K562 (cell line): ENCODE measurements around the gene OLFML2B. TPM values are rescaled to one million over a fixed set of nuclear protein-coding genes. Genes with fewer than 3 reads are reported as not detected.
A peak's percentile ranks its signal among the peaks of the same experiment; 100 is the strongest.

ENCODE experiments used
- ATAC-seq: fragments of 200-7000 bp; cut with Tn5 transposase; 3 replicates; pipeline ENCODE4 v1.9.1; 2020; ENCODE audit warnings: moderate library complexity
- BruUV-seq: library from RNA; stranded (reverse); fragments of 400-500 nt; replicated peaks from 2 replicates; lab custom pipeline; 2021; lab: Mats Ljungman, UMichigan
- CTCF ChIA-PET: fragments of 300-600 bp; formaldehyde crosslinking; extraction: SDS; loops from one replicate; lab custom pipeline; 2021; ENCODE audit warnings: low intra/inter-chr PET ratio; lab: Yijun Ruan, JAX
- POLR2A ChIA-PET: fragments of 300-600, 350-650 bp; sonication (Branson Sonifier 250); formaldehyde crosslinking; extraction: SDS; loops from one replicate; lab custom pipeline; 2021; ENCODE audit warnings: antibody characterized with exemption, inconsistent platforms; lab: Yijun Ruan, JAX
- DNase-seq, 4 experiments: peaks; one replicate each; pipeline versions ENCODE4 v3.0.0 to v3.0.0-alpha.2; 2011 to 2018; ENCODE audit warnings: low spot score in 3 of 4, mixed read lengths in 3 of 4; ENCODE audit errors: extremely low read depth in 1 of 4
- FAIRE-seq: peaks from 2 replicates; lab custom pipeline; 2011; peaks lifted over from hg19 to GRCh38; lab: Jason Lieb, UNC
- H2AFZ ChIP-seq: 2 replicates; pipeline ENCODE4 v1.6.0; 2011; ENCODE audit warnings: low read depth, low read length, control low read depth, inconsistent platforms
- H3K27ac ChIP-seq: fragments of 200-600 bp; 3 replicates; pipeline ENCODE4 v1.8.0; 2011; ENCODE audit warnings: low read depth, mild to moderate bottlenecking, control low read depth, inconsistent platforms, low read length, moderate library complexity, mixed read lengths; ENCODE audit errors: extremely low read depth
- H3K27me3 ChIP-seq, 2 experiments: fragments of 300-600 bp in 1 of 2; 2 replicates in 1 of 2; 3 replicates in 1 of 2; pipeline versions ENCODE4 v1.6.0 to v1.8.0; 2011; ENCODE audit warnings: inconsistent platforms in 2 of 2, low read length in 2 of 2, mild to moderate bottlenecking in 1 of 2, mixed read lengths in 1 of 2, moderate library complexity in 1 of 2; ENCODE audit not compliant: control insufficient read depth in 2 of 2, insufficient read depth in 2 of 2
- H3K36me3 ChIP-seq: fragments of 300-600 bp; 3 replicates; pipeline ENCODE4 v1.8.0; 2011; ENCODE audit warnings: mild to moderate bottlenecking, low read length, inconsistent platforms; ENCODE audit not compliant: control insufficient read depth, insufficient read depth
- H3K4me1 ChIP-seq, 2 experiments: fragments of 200-600 bp in 1 of 2; replicated peaks in 1 of 2; 2 replicates in 1 of 2; 3 replicates in 1 of 2; pipeline versions ENCODE4 v1.5.1 to v1.8.0; 2011; ENCODE audit warnings: inconsistent platforms in 2 of 2, low read length in 2 of 2, mild to moderate bottlenecking in 1 of 2, mixed read lengths in 1 of 2, moderate library complexity in 1 of 2; ENCODE audit not compliant: control insufficient read depth in 2 of 2, insufficient read depth in 2 of 2
- H3K4me2 ChIP-seq: 2 replicates; pipeline ENCODE4 v1.6.1; 2011; ENCODE audit warnings: low read length, control low read depth, inconsistent platforms, mixed read lengths; ENCODE audit not compliant: insufficient read depth
- H3K4me3 ChIP-seq: fragments of 200-600 bp; sonication (generic), shearing (Covaris generic); 2 replicates; pipeline ENCODE4 v1.5.1; 2016; ENCODE audit warnings: control low read depth, inconsistent platforms
- H3K79me2 ChIP-seq: fragments of 200-600 bp; 3 replicates; pipeline ENCODE4 v1.8.0; 2011; ENCODE audit warnings: low read length, inconsistent platforms; ENCODE audit not compliant: control insufficient read depth, insufficient read depth
- H3K9ac ChIP-seq, 2 experiments: 2 replicates each; pipeline versions ENCODE4 v1.6.0 to v1.6.1; 2011; ENCODE audit warnings: low read depth in 2 of 2, low read length in 2 of 2, control low read depth in 1 of 2, inconsistent platforms in 1 of 2, mild to moderate bottlenecking in 1 of 2, mixed read lengths in 1 of 2; ENCODE audit not compliant: insufficient read depth in 1 of 2
- H3K9me1 ChIP-seq: one replicate; pipeline ENCODE4 v1.6.0; 2011; ENCODE audit warnings: inconsistent platforms, mild to moderate bottlenecking, low read length, moderate library complexity; ENCODE audit not compliant: control insufficient read depth, insufficient read depth
- H3K9me3 ChIP-seq: replicated peaks from 2 replicates; pipeline ENCODE4 v1.5.1; 2011; ENCODE audit warnings: low read depth, low read length, inconsistent platforms; ENCODE audit not compliant: control insufficient read depth, insufficient read depth
- H4K20me1 ChIP-seq: replicated peaks from 2 replicates; pipeline ENCODE4 v1.6.1; 2011; ENCODE audit warnings: low read length, inconsistent platforms, mixed read lengths; ENCODE audit not compliant: control insufficient read depth, insufficient read depth
- HEY1 ChIP-seq: fragments of 250-450 bp; sonication (Bioruptor Pico); IDR thresholded peaks from 2 replicates; pipeline ENCODE4 v1.5.0; 2020; ENCODE audit warnings: mild to moderate bottlenecking, moderate library complexity, borderline replicate concordance
- MCM7 ChIP-seq, 2 experiments: fragments of 450-650 bp; IDR thresholded peaks; 2 replicates each; pipeline ENCODE4 v1.6.1; 2016 to 2018
- MXI1 ChIP-seq: IDR thresholded peaks from 2 replicates; pipeline ENCODE4 v1.6.1; 2011; ENCODE audit warnings: low read depth, mild to moderate bottlenecking, improper control_type of control experiment, low read length
- RAD21 ChIP-seq, 2 experiments: fragments of 250-450 bp in 1 of 2; fragments of 450-650 bp in 1 of 2; sonication (Bioruptor Pico) in 1 of 2; formaldehyde crosslinking in 1 of 2; IDR thresholded peaks in 1 of 2; conservative IDR thresholded peaks in 1 of 2; 2 replicates each; pipeline versions ENCODE4 v1.4.0 to v1.8.0; 2020 to 2022; ENCODE audit warnings: mild to moderate bottlenecking in 2 of 2, moderate library complexity in 1 of 2
- SP1 ChIP-seq: sonication (generic); formaldehyde crosslinking; IDR thresholded peaks from 2 replicates; pipeline ENCODE4 v1.8.1; 2022; ENCODE audit warnings: mild to moderate bottlenecking, missing genetic modification reagents
- SRSF1 ChIP-seq: fragments of 200-400 bp; formaldehyde crosslinking; IDR thresholded peaks from 2 replicates; pipeline ENCODE4 v1.6.1; 2017; ENCODE audit warnings: mild to moderate bottlenecking, low read depth, low read length, moderate library complexity
- in situ Hi-C: fragments of 300-500 bp; cut with MboI; formaldehyde crosslinking; loops from 4 replicates; pipeline ENCODE4 v1.15.0; 2018; ENCODE audit warnings: inconsistent platforms, mixed read lengths
- intact Hi-C: fragments of 100-400 bp; cut with micrococcal nuclease; formaldehyde crosslinking; loops from 2 replicates; pipeline ENCODE4 v1.14.2; 2022
- polyA plus RNA-seq, 8 experiments: library from polyadenylated mRNA; depleted of rRNA in 4 of 8; stranded (reverse) in 5 of 8; unstranded in 3 of 8; fragments of >200 nt; fragmentation: Nextera tagmentation in 2 of 8; fragmentation: Illumina TruSeq in 1 of 8; extraction: Ambion mirVana in 2 of 8; extraction: Trizol in 1 of 8; gene quantifications; 2 replicates each; pipeline versions ENCODE4 v1.2.1 to v1.2.3, GENCODE V29; 2011 to 2014; ENCODE audit warnings: inconsistent platforms in 1 of 8, missing spikeins in 1 of 8
- total RNA-seq, 7 experiments: library from RNA; depleted of rRNA in 6 of 7; stranded (reverse); fragments of >200 nt in 6 of 7; fragmentation: Illumina TruSeq in 2 of 7; extraction: Trizol in 2 of 7; gene quantifications; 2 replicates each; pipeline versions ENCODE4 v1.2.1 to v1.2.3, GENCODE V29; 2011 to 2021; ENCODE audit warnings: low replicate concordance in 1 of 7
- TF ChIP-seq, protein P1 (sequence below): fragments of 250-450 bp; sonication (Bioruptor Pico); IDR thresholded peaks from 2 replicates; pipeline ENCODE4 v1.5.0; 2021
- TF ChIP-seq, protein P2 (sequence below): fragments of 450-650 bp; formaldehyde crosslinking; IDR thresholded peaks from 2 replicates; pipeline ENCODE4 v1.4.0; 2022; ENCODE audit warnings: mild to moderate bottlenecking, moderate library complexity
- TF ChIP-seq, protein P3 (sequence below): sonication (generic); formaldehyde crosslinking; IDR thresholded peaks from 2 replicates; pipeline ENCODE4 v1.8.0; 2022; ENCODE audit warnings: mild to moderate bottlenecking, missing genetic modification reagents
- TF ChIP-seq, protein P4 (sequence below), 3 experiments: IDR thresholded peaks in 2 of 3; conservative IDR thresholded peaks in 1 of 3; 2 replicates each; pipeline ENCODE4 v1.5.1; 2011 to 2012; ENCODE audit warnings: low read length in 3 of 3, mild to moderate bottlenecking in 3 of 3, control low read depth in 2 of 3, improper control_type of control experiment in 1 of 3, inconsistent platforms in 1 of 3, low read depth in 1 of 3, mixed read lengths in 1 of 3, moderate library complexity in 1 of 3; ENCODE audit not compliant: insufficient read depth in 2 of 3
- TF ChIP-seq, protein P5 (sequence below): sonication (generic); formaldehyde crosslinking; IDR thresholded peaks from 2 replicates; pipeline ENCODE4 v1.8.1; 2023; ENCODE audit warnings: missing genetic modification reagents, mild to moderate bottlenecking, borderline replicate concordance

OLFML2B gene
- total and polyA plus RNA-seq, 9 of the 15 experiments (the other 6 are each of a cell fraction or from before 2014, with no cell fraction given): not detected

DNA sequence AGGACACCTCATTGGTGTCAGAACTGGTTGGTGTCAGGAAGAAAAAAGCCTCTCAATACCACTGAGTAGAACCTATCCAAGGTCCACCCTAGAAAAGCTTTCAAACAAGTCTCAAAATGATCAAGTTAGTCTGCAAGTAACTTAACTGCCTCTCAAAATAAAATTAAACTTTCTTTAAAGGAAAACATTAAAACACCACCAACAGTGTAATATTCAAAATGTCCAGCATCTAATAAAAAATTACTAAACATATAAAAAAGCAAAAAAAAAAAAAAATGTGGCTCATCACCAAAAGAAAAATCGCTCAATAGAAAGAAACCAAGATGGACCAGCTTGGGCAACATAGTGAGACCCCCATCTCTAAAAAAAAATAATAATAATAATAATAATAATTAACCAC is 18.7 kb upstream of the OLFML2B start (continued):
- TF ChIP-seq, protein P1, sequence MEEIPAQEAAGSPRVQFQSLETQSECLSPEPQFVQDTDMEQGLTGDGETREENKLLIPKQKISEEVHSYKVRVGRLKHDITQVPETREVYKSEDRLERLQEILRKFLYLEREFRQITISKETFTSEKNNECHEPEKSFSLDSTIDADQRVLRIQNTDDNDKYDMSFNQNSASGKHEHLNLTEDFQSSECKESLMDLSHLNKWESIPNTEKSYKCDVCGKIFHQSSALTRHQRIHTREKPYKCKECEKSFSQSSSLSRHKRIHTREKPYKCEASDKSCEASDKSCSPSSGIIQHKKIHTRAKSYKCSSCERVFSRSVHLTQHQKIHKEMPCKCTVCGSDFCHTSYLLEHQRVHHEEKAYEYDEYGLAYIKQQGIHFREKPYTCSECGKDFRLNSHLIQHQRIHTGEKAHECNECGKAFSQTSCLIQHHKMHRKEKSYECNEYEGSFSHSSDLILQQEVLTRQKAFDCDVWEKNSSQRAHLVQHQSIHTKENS (CRISPR knock-in tag): no peak
- TF ChIP-seq SP1: no peak
- TF ChIP-seq SRSF1: no peak
- TF ChIP-seq, protein P2, sequence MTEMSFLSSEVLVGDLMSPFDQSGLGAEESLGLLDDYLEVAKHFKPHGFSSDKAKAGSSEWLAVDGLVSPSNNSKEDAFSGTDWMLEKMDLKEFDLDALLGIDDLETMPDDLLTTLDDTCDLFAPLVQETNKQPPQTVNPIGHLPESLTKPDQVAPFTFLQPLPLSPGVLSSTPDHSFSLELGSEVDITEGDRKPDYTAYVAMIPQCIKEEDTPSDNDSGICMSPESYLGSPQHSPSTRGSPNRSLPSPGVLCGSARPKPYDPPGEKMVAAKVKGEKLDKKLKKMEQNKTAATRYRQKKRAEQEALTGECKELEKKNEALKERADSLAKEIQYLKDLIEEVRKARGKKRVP (CRISPR knock-in tag): no peak
- TF ChIP-seq, protein P3, sequence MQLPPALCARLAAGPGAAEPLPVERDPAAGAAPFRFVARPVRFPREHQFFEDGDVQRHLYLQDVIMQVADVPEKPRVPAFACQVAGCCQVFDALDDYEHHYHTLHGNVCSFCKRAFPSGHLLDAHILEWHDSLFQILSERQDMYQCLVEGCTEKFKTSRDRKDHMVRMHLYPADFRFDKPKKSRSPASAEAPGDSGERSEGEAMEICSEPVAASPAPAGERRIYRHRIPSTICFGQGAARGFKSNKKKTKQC (CRISPR knock-in tag): no peak
- no peak for TF ChIP-seq MXI1
- TF ChIP-seq MCM7 (IDR thresholded peaks at IDR 0.05): no peak

DNA sequence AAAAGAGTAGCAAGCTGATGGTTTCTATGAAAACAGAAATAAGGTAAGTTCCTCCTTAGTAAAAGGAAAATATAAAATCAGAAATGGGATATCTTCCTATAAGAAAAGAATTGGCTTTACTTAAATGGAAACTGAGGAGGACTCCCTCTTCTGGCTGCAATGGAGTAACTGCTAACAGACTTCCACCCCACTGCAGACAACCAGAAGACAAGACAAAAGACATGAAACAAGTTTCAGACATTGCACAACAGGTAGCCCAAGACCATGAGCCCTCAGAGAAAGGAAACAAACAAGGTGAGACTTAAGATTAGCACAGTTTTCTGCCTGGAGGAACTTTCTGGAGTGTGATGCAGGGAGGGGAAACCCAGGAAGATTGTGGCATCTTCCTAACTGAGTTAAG is 17.0 kb upstream of the OLFML2B start:
- no peak overlapping the region for H3K9ac ChIP-seq
- intact Hi-C loops: no loop called here
- no peaks in the 10 kb centered on the region for H3K4me1 ChIP-seq
- H3K27me3 ChIP-seq: no peaks in the 10 kb centered on the region
- DNase-seq: peak in 2 of 4 experiments; percentile 13 to 18
- FAIRE-seq: peak; percentile 76
- BruUV-seq: no TSS peak
- H3K36me3 ChIP-seq: no peaks in the 10 kb centered on the region
- in situ Hi-C loops: no loop called here
- no peak overlapping the region for H3K27ac ChIP-seq
- POLR2A ChIA-PET: no interaction called here
- H2AFZ ChIP-seq: no peak overlapping the region
- CTCF ChIA-PET: no interaction called here
- no peaks in the 10 kb centered on the region; the same call in 1 of the 2 replicates for H3K9me3 ChIP-seq
- no peaks in the 10 kb centered on the region for H4K20me1 ChIP-seq
- H3K4me2 ChIP-seq: no peak overlapping the region
- no peak overlapping the region for H3K4me3 ChIP-seq
- peak; percentile 66 for ATAC-seq
- H3K9me1 ChIP-seq: no peaks in the 10 kb centered on the region
- no peaks in the 10 kb centered on the region for H3K79me2 ChIP-seq
- TF ChIP-seq RAD21 (CRISPR knock-in tag; conservative IDR thresholded peaks at IDR 0.05 in 1 of 2, IDR thresholded peaks at IDR 0.05 in 1 of 2) (peak in 1 of 2 experiments; percentile 25; a peak in 2 of 4 replicates), HEY1 (no peak)
- TF ChIP-seq, protein P4, sequence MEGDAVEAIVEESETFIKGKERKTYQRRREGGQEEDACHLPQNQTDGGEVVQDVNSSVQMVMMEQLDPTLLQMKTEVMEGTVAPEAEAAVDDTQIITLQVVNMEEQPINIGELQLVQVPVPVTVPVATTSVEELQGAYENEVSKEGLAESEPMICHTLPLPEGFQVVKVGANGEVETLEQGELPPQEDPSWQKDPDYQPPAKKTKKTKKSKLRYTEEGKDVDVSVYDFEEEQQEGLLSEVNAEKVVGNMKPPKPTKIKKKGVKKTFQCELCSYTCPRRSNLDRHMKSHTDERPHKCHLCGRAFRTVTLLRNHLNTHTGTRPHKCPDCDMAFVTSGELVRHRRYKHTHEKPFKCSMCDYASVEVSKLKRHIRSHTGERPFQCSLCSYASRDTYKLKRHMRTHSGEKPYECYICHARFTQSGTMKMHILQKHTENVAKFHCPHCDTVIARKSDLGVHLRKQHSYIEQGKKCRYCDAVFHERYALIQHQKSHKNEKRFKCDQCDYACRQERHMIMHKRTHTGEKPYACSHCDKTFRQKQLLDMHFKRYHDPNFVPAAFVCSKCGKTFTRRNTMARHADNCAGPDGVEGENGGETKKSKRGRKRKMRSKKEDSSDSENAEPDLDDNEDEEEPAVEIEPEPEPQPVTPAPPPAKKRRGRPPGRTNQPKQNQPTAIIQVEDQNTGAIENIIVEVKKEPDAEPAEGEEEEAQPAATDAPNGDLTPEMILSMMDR (IDR thresholded peaks at IDR 0.05 in 2 of 3, conservative IDR thresholded peaks at IDR 0.05 in 1 of 3; ENCODE audit: insufficient read depth in 2 of 3, low read depth in 1 of 3, low read length in 3 of 3): peak; percentile 43 to 49 (median 45); a peak in 4 of 6 replicates
- TF ChIP-seq, protein P5, sequence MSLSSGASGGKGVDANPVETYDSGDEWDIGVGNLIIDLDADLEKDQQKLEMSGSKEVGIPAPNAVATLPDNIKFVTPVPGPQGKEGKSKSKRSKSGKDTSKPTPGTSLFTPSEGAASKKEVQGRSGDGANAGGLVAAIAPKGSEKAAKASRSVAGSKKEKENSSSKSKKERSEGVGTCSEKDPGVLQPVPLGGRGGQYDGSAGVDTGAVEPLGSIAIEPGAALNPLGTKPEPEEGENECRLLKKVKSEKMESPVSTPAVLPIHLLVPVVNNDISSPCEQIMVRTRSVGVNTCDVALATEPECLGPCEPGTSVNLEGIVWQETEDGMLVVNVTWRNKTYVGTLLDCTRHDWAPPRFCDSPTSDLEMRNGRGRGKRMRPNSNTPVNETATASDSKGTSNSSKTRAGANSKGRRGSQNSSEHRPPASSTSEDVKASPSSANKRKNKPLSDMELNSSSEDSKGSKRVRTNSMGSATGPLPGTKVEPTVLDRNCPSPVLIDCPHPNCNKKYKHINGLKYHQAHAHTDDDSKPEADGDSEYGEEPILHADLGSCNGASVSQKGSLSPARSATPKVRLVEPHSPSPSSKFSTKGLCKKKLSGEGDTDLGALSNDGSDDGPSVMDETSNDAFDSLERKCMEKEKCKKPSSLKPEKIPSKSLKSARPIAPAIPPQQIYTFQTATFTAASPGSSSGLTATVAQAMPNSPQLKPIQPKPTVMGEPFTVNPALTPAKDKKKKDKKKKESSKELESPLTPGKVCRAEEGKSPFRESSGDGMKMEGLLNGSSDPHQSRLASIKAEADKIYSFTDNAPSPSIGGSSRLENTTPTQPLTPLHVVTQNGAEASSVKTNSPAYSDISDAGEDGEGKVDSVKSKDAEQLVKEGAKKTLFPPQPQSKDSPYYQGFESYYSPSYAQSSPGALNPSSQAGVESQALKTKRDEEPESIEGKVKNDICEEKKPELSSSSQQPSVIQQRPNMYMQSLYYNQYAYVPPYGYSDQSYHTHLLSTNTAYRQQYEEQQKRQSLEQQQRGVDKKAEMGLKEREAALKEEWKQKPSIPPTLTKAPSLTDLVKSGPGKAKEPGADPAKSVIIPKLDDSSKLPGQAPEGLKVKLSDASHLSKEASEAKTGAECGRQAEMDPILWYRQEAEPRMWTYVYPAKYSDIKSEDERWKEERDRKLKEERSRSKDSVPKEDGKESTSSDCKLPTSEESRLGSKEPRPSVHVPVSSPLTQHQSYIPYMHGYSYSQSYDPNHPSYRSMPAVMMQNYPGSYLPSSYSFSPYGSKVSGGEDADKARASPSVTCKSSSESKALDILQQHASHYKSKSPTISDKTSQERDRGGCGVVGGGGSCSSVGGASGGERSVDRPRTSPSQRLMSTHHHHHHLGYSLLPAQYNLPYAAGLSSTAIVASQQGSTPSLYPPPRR (CRISPR knock-in tag): no peak
